HG03378 (cell line): Measurements from ENCODE around the gene PRDM1.
"Not testable (repeated sequence)": the region's sequence is repeated elsewhere in the genome, so short reads cannot be mapped to it uniquely, and the experiment has no call there.

Experiments
- ATAC-seq: cut with Tn5 transposase; IDR thresholded peaks from one replicate; pipeline ENCODE4 v1.9.1; 2021; ENCODE audit warnings: mild to moderate bottlenecking, moderate library complexity; ENCODE audit not compliant: unreplicated experiment

PRDM1 gene

DNA sequence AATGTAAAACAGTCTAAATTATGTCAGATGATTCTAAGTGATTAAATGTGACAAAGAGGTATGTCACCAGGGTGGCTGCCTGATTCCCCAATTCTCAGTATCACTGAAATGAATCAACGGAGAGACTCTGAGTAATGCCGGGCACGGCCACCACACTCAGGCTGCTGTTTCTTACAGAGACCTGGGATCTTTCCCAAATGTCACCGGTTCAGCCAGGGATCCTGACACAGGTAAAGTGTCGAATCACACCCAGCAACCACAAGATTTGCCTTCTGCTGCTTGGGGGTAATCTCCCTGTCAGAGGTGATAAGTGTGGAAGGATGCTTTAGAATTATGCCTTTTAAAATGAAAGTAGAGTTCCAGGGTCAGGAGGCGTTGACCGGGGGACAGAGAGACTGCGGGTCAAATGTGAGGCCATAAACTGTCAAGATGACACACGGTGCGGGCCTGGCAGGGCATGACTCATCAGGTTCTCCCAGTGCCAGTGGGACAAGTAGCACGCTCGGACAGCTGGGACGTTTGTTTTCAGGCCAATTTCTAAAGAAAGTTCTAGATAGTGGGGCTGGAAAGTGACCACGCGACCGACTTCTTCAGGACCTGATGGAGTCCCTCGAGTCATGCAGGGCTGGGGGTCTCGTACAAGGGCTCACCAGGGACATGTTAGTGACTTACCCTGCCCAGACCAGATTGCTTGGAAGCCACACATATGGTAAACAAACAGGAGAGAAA is 48.9 kb downstream of the PRDM1 start:
- ATAC-seq, result no peak

GRCh38 chr6:106135911-106136571 is 49.9 kb downstream of the PRDM1 start:
- no peak for ATAC-seq

DNA sequence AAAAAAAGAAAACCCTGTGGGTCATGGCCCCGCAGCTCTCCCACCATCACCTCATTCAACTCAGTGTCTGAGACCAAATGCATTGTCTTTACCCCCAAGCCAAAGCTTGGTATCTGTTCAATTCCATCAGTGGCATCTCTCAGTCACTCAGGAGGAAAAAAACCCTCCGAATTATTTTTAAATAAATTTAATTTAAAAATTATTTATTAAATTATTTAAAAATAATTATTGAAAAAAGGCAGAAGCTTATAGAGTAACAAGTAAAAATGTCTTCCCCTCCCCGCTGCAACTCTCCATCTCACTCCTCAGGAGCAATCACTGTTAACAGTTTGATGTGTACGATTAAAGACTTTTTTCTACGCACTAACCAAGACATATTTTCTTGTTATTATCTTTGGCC is 50.7 kb downstream of the PRDM1 start:
- no peak for ATAC-seq

GRCh38 chr6:106138151-106138550 is 52.0 kb downstream of the PRDM1 start:
- ATAC-seq, result no peak

DNA sequence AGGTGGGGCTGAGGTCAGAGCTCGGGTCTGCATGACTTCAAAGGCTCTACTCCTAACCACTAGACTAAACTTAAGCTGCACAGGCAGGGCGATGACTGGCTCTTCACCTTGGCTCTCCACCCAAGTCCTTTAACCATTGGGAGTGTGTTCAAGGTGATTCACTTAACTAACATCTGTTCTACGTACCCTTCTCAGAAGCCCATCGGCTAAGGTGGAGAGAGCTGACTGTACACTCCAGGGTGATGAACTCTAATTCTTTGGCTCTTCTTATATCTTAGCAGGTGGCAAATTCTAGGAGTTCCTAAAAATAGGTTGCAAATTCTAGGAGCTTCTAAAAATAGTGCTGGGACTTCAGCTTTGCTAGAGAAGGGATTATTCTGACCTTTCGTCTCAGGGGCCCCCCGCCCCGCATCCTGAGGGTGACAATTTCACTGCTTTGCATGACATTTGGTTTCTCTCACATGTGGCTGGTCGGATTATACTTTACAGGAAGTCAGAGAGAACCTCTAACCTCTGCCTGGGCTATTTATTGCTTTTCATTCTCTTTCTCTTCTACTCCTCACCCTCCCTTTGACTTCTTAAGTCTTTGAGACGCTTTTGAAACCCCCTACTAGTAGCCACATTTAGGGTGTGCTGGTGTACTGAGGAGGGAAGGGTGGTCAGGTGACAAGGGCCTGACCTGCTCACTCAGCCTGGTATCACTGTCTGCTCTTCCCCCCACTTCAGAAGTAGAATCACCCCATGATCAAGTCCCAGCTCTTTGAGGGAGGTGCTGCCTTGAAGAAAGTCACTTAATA is 55.5 kb downstream of the PRDM1 start:
- ATAC-seq, result peak; percentile 83

DNA sequence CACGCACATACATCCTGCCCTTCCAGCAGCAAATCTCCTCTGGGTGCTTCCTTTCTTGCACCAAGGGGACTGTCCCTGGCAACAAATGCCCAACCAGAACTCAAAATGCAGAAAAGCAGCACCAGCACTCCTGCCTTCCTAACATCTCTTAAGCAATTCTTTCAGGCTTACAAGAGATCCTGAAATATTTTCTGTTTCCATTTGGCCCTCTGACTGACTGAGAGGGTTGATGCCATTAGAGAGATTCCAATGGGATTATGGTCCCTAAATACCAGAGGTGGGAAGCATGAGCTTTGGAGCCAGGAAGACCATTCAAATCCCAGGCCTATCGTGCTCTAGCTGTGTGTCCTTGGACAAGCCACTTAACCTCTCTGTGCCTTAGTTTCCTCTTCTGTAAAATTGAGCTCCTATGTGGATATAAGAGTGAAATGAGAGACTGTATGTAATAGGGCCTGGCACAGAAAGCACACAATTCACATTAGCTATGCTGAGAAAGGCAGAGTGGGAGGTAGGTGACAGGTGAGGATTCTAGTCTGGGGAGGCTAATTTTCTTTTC is 56.8 kb downstream of the PRDM1 start:
- ATAC-seq, result no peak

DNA sequence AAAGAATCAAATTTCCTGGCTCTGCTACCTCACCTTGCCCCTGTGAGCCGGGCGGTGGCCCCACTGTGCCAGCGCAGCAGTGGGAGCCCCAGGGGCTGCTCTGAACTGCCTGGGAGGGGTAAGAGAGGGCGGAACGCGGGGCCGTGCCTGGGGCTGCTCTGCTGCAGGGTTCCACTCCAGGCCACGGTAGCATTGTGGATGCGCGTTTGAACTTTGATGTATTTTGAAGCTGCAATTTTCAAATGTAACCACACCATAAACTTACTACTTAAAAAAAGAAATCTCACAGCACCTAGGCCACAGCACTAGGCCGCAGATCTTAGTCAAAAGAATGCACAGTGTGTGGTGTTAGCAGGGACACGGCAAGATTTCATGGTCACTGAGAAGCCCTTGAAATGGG is 57.5 kb downstream of the PRDM1 start:
- ATAC-seq, result no peak

- no peak for ATAC-seq
These were observed 59.0 kb downstream of the PRDM1 start for GRCh38 chr6:106145144-106145543.

DNA sequence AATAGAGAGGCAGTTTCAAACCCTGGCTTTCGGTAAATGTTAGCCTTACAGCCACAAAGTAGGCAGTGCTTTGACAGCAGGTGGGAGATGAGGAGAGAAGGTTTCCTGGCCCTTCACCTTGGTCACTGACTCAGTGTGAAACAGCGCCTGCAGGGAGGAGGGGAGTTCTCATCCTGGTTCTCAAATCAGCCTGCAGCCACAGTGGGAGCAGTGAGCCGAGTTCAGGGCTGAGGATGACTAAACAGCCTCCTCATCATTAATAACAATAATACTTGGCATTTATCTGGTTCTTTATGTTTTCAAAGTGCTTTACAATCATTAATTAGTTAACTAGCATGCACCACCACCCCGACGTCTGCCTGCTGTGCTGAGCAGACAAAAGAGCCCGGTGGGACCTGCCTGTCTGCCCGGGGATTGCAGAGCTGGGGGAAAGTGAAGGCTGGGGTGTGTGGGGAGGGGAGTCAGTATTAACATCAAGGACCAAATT is 59.6 kb downstream of the PRDM1 start:
- peak; percentile 23 for ATAC-seq

DNA sequence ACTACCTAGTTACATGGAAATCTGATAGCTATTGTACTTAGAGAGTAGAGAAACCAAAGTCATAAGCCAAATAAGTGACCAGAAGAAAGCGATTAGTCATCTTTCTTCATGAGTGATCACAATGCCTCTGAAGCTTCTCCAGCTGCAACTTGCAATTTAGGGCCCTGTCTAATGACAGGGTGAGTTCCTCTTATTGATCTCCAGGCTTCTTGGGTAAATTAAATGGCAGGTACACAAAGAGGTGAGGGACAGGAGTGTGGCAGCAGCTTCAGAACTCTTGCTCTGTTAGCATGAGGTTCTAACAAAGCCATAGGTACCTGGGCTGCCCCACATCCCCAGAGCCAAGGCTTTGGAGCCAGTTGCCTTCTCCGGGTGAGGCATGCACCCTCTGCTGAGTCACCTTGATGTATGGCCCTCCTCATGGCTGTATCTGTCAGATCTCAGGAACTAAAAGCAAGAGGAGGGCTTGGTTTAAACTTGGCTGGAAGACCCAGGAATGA is 60.8 kb downstream of the PRDM1 start:
- peak; percentile 62 for ATAC-seq

DNA sequence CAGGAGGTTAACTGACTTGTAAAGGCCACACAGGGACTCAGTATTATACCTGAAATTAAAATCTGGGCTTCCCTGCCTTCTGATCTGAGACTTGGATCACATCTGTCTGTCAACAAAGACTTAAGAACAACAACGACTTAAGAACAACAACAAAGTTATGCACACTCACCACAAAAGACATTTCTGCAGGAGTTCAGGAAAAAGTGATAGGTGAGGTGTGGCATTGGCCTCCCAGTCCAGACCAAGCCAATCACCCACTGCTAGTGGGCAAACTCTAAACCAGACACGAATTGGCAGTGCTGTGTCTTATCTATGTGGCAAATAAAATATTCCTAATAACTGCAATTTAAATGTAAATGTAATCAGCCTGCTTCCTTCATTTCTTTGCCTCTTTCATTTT is 61.3 kb downstream of the PRDM1 start:
- no peak for ATAC-seq

GRCh38 chr6:106149472-106150069 is 63.4 kb downstream of the PRDM1 start:
- ATAC-seq, result no peak

GRCh38 chr6:106152476-106152875 is 66.3 kb downstream of the PRDM1 start:
- not testable (repeated sequence) for ATAC-seq

- no peak for ATAC-seq
These were observed 66.8 kb downstream of the PRDM1 start for GRCh38 chr6:106152952-106153351.

DNA sequence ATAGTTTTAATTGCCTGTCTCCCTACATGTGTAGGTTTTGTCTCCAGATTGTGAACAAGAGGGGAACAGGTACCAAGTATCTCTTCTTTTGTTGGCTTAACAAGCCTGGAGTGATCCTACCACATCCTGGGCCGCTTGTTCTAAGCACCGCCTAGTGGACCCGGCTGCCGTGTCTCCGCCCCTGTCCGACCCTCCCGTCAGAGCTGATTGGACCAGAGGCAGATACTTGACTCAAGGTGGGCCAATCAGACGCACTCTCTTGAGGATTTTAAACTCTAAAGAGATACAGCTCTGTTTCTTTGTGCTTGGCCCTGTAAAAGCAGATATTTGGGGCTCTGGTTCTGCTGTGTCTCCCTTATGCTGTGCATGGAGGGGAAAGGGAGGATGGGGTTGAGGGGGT is 68.2 kb downstream of the PRDM1 start:
- ATAC-seq, result no peak

DNA sequence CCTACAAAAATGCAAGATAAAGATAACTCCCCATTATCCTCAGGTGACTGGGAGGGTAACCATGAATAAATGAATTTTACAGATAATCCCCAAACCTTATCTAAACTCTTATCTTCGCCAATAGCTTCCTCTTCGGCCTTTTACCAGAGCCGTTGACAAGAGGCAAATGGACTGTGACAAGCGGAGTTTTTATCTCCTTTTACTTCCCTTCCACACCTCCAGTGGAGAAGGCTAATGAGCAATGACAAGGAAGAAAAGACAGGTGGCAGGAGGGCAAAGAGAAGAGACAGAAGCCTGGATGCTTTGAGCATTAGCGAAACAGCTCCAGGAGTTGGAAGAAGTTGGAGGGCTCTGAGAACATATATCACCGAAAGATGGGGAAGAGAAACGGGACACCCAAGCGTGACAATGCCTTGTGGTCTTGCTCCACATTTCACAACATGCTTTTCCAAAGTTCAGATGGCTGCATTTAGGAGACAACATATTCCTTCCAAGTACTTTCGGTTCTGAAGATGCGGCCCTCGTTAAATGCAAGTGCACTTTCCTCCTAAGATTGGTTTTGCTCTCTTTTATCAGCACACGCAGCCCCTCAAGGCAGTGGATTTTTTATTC is 69.2 kb downstream of the PRDM1 start:
- ATAC-seq, result no peak

DNA sequence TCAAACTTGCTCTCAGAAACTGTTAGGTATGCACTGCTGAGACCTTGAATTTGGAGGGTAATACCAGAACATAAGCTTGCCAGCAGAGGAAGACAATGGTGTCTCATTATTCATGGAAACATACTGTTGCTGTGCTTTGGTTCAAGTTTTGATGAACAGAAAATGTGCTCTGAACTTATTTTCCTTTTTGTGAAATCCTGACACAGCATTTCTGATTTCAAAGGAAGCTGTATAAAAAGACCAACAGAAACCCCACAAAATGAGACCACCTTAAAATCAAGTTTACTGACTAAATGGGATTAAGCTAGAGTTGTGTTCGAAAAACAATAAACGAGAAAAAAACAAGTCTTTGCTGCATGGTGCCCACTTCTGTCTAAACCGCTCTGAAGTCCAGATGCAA is 70.3 kb downstream of the PRDM1 start:
- ATAC-seq, result no peak

- ATAC-seq, result no peak
These were observed 70.7 kb downstream of the PRDM1 start for GRCh38 chr6:106156863-106157262.

DNA sequence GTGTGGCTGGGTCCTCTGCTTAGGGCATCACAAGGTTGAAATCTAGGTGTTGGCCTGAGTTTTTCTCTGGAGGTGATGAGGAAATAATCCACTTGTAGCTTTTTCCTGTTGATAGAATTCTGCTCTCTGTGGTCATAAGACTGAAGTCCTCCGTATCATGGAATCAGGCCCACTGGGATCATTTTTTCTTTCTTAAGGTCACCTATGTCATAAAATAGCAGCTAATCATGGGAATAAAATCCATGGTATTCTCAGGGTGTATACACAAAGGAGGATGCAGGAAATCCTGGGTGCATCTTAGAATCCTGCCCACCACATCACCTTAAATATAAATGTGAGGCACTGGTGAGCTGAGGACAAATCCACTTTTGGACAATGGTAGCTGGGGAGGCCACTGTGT is 72.7 kb downstream of the PRDM1 start:
- ATAC-seq, result no peak
